Colonic mucosa (tissue), 4 donors: ENCODE measurements around the gene LARGE1. TPM values are rescaled to one million over a fixed set of nuclear protein-coding genes. Genes with fewer than 3 reads are reported as not detected.

Experiments used
- DNase-seq: peaks from one replicate; pipeline ENCODE4 v3.0.0-alpha.2; 2020
- H3K27ac ChIP-seq: fragments of 200-600 bp; one replicate; pipeline ENCODE4 v1.8.0; 2021
- H3K27me3 ChIP-seq: fragments of 200-600 bp; one replicate; pipeline ENCODE4 v1.8.0; 2021
- H3K36me3 ChIP-seq: fragments of 200-600 bp; one replicate; pipeline ENCODE4 v1.8.0; 2021
- H3K4me1 ChIP-seq: fragments of 200-600 bp; one replicate; pipeline ENCODE4 v1.8.0; 2021; ENCODE audit warnings: mild to moderate bottlenecking
- H3K4me3 ChIP-seq: fragments of 200-600 bp; one replicate; pipeline ENCODE4 v1.8.0; 2021
- H3K9ac ChIP-seq, 2 donors: one replicate each; pipeline ENCODE4 v1.7.0; 2013; ENCODE audit warnings: control low read depth in 2 of 2, low read depth in 2 of 2, low read length in 2 of 2
- H3K9me3 ChIP-seq: fragments of 200-600 bp; one replicate; pipeline ENCODE4 v1.8.0; 2021
- intact Hi-C: fragments of 100-400 bp; cut with DNase I; formaldehyde crosslinking; loops from one replicate; pipeline ENCODE4 v1.14.1; 2022
- total RNA-seq, 2 donors: library from RNA; stranded (reverse); fragmentation: NEBNext Ultra II Directional in 1 of 2; extraction: Animal tissue kit (Norgen Biotek cat#: 25700) in 1 of 2; gene quantifications; one replicate each; pipeline ENCODE4 v1.2.1, GENCODE V29; 2021
- TF ChIP-seq, protein P1 (sequence below): fragments of 200-600 bp; IDR thresholded peaks from one replicate; pipeline ENCODE4 v1.8.0; 2022; ENCODE audit warnings: antibody characterized with exemption, mild to moderate bottlenecking
- donor health status: healthy.
- donor health status: DM: no; HTN: no; CAD: no.
- donor health status: DM: no; HTN: no; CAD: no.

The LARGE1 gene
- total RNA-seq, 2 donors from 2014 or later: 45.2 to 46.5 TPM

DNA sequence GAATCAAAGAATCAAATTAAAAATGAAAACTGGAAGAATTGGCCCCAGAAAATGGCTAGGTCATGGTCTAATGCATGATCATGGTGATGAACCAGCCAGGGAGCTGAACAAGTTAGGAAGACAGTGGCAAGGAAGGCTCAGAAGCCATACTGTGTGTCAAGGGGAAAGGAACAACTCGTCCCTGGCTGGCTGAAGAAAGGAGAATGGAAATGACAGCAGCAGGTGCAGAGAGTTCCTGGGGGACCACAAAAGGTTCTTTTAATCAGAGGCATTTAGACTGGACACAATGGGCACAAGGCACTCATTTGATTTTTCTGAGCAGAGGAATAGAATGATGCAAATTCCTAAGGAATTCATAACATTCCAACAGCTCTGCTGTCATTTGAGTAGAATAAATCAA, 209.9 kb downstream of the LARGE1 start:
- no peaks in the 10 kb centered on the region for H3K27me3 ChIP-seq

GRCh38 chr22:33707581-33707980, 212.7 kb downstream of the LARGE1 start:
- Histone ChIP-seq H3K4me3 (no peak overlapping the region), H3K9me3 (no peaks in the 10 kb centered on the region), H3K36me3 (no peaks in the 10 kb centered on the region), H3K9ac (no peak overlapping the region), H3K27ac (no peak overlapping the region), H3K4me1 (no peaks in the 10 kb centered on the region), H3K27me3 (no peaks in the 10 kb centered on the region)
- TF ChIP-seq, protein P1, sequence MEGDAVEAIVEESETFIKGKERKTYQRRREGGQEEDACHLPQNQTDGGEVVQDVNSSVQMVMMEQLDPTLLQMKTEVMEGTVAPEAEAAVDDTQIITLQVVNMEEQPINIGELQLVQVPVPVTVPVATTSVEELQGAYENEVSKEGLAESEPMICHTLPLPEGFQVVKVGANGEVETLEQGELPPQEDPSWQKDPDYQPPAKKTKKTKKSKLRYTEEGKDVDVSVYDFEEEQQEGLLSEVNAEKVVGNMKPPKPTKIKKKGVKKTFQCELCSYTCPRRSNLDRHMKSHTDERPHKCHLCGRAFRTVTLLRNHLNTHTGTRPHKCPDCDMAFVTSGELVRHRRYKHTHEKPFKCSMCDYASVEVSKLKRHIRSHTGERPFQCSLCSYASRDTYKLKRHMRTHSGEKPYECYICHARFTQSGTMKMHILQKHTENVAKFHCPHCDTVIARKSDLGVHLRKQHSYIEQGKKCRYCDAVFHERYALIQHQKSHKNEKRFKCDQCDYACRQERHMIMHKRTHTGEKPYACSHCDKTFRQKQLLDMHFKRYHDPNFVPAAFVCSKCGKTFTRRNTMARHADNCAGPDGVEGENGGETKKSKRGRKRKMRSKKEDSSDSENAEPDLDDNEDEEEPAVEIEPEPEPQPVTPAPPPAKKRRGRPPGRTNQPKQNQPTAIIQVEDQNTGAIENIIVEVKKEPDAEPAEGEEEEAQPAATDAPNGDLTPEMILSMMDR: no peak
- intact Hi-C loops: no loop called here
- no peak for DNase-seq

More for the DNA sequence above, 209.9 kb downstream of the LARGE1 start:
- intact Hi-C loops: no loop called here
- H3K27ac ChIP-seq: no peak overlapping the region
- H3K9ac ChIP-seq: no peak overlapping the region
- no peaks in the 10 kb centered on the region for H3K4me1 ChIP-seq
- H3K9me3 ChIP-seq: no peaks in the 10 kb centered on the region
- H3K4me3 ChIP-seq: no peak overlapping the region
- H3K36me3 ChIP-seq: no peaks in the 10 kb centered on the region
- DNase-seq: no peak
- TF ChIP-seq, protein P1: no peak

DNA sequence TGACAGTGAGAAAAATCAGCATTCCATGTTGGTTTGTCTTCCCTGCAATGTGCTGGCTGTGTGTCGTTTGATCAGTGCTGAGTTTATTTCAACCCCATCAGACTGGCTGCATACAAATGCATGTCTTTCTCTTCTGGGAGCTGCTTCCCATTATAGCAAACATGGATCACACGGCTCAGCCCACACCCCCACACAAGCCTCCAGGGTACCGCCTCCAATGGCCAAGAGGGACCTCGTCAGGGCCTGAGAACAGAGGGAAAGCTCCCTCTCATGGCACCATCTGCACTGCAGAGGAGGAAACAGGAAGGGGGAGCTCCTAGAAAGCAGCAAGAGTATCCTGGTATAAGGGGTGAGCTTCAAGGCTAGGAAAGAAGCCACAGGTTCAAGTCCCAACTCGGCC, 214.2 kb downstream of the LARGE1 start:
- intact Hi-C loops: no loop called here
- no peak overlapping the region for H3K9ac ChIP-seq
- H3K36me3 ChIP-seq: no peaks in the 10 kb centered on the region
- no peaks in the 10 kb centered on the region for H3K27me3 ChIP-seq
- DNase-seq: no peak
- no peak overlapping the region for H3K27ac ChIP-seq
- no peaks in the 10 kb centered on the region for H3K4me1 ChIP-seq
- TF ChIP-seq, protein P1: no peak
- no peak overlapping the region for H3K4me3 ChIP-seq
- H3K9me3 ChIP-seq: no peaks in the 10 kb centered on the region

DNA sequence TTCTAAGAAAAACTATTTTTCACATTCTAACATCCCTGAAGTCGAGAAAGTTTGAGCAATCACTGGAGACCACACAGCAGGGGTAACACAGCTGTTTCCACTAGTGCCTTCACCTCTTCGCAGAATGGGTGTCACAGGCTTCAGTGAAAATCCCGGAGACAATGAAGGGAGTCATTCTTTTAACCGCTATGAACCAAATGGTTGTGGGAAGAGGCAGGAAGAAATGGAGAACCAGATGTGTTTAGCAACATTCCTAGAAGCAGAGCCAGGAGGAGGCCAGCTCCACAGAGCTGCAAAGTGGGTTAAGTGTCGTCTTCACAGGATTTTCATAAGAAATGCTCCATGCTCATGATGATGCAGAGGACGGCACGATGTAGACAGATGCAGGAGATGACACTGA, 221.1 kb downstream of the LARGE1 start:
- H3K4me1 ChIP-seq: no peaks in the 10 kb centered on the region
- intact Hi-C loops: no loop called here
- H3K4me3 ChIP-seq: no peak overlapping the region
- H3K9ac ChIP-seq: no peak overlapping the region
- DNase-seq: no peak
- no peaks in the 10 kb centered on the region for H3K36me3 ChIP-seq
- no peak overlapping the region for H3K27ac ChIP-seq
- TF ChIP-seq, protein P1: no peak
- no peaks in the 10 kb centered on the region for H3K9me3 ChIP-seq
- no peaks in the 10 kb centered on the region for H3K27me3 ChIP-seq

DNA sequence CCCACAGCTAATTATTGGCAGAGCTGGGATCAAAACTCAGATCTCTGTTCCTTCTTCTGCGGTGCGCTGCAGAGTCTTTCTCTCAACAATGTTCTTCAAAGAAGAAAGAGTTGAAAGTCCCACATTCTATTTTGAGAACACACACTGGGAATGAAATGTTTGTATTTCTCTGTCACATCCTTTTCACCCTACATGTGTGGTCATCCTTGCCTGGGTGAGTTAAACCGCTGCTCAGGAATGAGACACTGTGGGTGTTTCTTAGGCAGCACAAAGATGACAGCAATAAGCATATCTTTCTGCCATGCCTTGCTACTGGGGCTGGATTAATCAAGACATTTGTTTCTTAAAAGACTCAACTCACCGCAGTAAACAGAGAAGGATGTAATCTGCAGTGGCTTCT, 222.6 kb downstream of the LARGE1 start:
- intact Hi-C loops: no loop called here
- DNase-seq: no peak
- H3K9ac ChIP-seq: no peak overlapping the region
- no peaks in the 10 kb centered on the region for H3K36me3 ChIP-seq
- H3K27ac ChIP-seq: no peak overlapping the region
- no peaks in the 10 kb centered on the region for H3K27me3 ChIP-seq
- H3K4me3 ChIP-seq: no peak overlapping the region
- TF ChIP-seq, protein P1: no peak
- H3K4me1 ChIP-seq: no peaks in the 10 kb centered on the region
- no peaks in the 10 kb centered on the region for H3K9me3 ChIP-seq
